Measurements from ENCODE around the gene HES5.

DNA sequence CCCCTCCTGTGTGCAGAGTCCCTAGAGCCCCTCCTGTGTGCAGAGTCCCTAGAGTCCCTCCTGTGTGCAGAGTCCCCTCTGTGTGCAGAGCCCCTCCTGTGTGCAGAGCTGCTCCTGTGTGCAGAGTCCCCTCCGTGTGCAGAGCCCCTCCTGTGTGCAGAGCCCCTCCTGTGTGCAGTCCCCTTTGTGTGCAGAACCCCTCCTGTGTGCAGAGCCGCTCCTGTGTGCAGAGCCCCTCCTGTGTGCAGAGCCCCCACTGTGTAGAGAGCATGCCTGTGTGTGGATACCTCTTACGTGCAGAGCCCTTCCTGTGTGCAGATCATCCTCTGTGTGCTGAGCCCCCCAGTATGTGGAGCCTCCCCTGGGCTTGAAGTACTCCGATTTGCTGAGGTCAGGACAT lies 8.3 kb upstream of the HES5 start:
- TF ChIP-seq, protein P1, sequence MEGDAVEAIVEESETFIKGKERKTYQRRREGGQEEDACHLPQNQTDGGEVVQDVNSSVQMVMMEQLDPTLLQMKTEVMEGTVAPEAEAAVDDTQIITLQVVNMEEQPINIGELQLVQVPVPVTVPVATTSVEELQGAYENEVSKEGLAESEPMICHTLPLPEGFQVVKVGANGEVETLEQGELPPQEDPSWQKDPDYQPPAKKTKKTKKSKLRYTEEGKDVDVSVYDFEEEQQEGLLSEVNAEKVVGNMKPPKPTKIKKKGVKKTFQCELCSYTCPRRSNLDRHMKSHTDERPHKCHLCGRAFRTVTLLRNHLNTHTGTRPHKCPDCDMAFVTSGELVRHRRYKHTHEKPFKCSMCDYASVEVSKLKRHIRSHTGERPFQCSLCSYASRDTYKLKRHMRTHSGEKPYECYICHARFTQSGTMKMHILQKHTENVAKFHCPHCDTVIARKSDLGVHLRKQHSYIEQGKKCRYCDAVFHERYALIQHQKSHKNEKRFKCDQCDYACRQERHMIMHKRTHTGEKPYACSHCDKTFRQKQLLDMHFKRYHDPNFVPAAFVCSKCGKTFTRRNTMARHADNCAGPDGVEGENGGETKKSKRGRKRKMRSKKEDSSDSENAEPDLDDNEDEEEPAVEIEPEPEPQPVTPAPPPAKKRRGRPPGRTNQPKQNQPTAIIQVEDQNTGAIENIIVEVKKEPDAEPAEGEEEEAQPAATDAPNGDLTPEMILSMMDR (IDR thresholded peaks at IDR 0.05 in 2 of 3, conservative IDR thresholded peaks at IDR 0.05 in 1 of 3; ENCODE audit: control insufficient read depth in 2 of 3, extremely low read depth in 1 of 3, insufficient read depth in 1 of 3, low read depth in 3 of 3, low read length in 3 of 3) = no peak
- TF ChIP-seq POLR2AphosphoS5 (IDR thresholded peaks at IDR 0.05; ENCODE audit: low read length) = no peak
- no peak for TF ChIP-seq BRCA1 (IDR thresholded peaks at IDR 0.05; ENCODE audit: low read depth, low read length)
- TF ChIP-seq, protein P2, sequence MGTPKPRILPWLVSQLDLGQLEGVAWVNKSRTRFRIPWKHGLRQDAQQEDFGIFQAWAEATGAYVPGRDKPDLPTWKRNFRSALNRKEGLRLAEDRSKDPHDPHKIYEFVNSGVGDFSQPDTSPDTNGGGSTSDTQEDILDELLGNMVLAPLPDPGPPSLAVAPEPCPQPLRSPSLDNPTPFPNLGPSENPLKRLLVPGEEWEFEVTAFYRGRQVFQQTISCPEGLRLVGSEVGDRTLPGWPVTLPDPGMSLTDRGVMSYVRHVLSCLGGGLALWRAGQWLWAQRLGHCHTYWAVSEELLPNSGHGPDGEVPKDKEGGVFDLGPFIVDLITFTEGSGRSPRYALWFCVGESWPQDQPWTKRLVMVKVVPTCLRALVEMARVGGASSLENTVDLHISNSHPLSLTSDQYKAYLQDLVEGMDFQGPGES (IDR thresholded peaks at IDR 0.05) = no peak
- no peak for TF ChIP-seq HDAC6 (IDR thresholded peaks at IDR 0.05; ENCODE audit: unreplicated experiment)
- TF ChIP-seq, protein P3, sequence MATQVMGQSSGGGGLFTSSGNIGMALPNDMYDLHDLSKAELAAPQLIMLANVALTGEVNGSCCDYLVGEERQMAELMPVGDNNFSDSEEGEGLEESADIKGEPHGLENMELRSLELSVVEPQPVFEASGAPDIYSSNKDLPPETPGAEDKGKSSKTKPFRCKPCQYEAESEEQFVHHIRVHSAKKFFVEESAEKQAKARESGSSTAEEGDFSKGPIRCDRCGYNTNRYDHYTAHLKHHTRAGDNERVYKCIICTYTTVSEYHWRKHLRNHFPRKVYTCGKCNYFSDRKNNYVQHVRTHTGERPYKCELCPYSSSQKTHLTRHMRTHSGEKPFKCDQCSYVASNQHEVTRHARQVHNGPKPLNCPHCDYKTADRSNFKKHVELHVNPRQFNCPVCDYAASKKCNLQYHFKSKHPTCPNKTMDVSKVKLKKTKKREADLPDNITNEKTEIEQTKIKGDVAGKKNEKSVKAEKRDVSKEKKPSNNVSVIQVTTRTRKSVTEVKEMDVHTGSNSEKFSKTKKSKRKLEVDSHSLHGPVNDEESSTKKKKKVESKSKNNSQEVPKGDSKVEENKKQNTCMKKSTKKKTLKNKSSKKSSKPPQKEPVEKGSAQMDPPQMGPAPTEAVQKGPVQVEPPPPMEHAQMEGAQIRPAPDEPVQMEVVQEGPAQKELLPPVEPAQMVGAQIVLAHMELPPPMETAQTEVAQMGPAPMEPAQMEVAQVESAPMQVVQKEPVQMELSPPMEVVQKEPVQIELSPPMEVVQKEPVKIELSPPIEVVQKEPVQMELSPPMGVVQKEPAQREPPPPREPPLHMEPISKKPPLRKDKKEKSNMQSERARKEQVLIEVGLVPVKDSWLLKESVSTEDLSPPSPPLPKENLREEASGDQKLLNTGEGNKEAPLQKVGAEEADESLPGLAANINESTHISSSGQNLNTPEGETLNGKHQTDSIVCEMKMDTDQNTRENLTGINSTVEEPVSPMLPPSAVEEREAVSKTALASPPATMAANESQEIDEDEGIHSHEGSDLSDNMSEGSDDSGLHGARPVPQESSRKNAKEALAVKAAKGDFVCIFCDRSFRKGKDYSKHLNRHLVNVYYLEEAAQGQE (IDR thresholded peaks at IDR 0.05; ENCODE audit: low read depth, low read length) = no peak
- TF ChIP-seq ATF7 (IDR thresholded peaks at IDR 0.05; ENCODE audit: low read depth) = no peak
